GM12874 (cell line): Measurements from ENCODE around the gene CHSY1.

ENCODE experiments used
- CTCF ChIP-seq: IDR thresholded peaks from 2 replicates; pipeline ENCODE4 v1.5.1; 2011; ENCODE audit warnings: low read depth, mild to moderate bottlenecking, control low read depth, low read length, moderate library complexity; ENCODE audit not compliant: insufficient read depth

The CHSY1 gene

GRCh38 chr15:101264911-101265641 is 13.2 kb upstream of the CHSY1 start:
- no peak for TF ChIP-seq CTCF

- no peak for TF ChIP-seq CTCF
These were observed 12.2 kb upstream of the CHSY1 start for GRCh38 chr15:101264011-101264410.

- no peak for TF ChIP-seq CTCF
These were observed 10.7 kb upstream of the CHSY1 start for GRCh38 chr15:101262551-101262950.

GRCh38 chr15:101258238-101259144 is 6.6 kb upstream of the CHSY1 start:
- peak; percentile 60 for TF ChIP-seq CTCF

GRCh38 chr15:101256757-101257156 is 4.9 kb upstream of the CHSY1 start:
- peak; percentile 31; the same call in 1 of the 2 replicates for TF ChIP-seq CTCF

GRCh38 chr15:101255615-101256241 is 3.9 kb upstream of the CHSY1 start:
- TF ChIP-seq CTCF: no peak

- no peak for TF ChIP-seq CTCF
These were observed 3.2 kb upstream of the CHSY1 start for GRCh38 chr15:101255051-101255395.
